HG03432 (cell line): ENCODE data around the gene CACNA1C.
"Not testable (repeated sequence)": the region's sequence is repeated elsewhere in the genome, so short reads cannot be mapped to it uniquely, and the experiment has no call there.

Source experiments
- ATAC-seq: cut with Tn5 transposase; IDR thresholded peaks from one replicate; pipeline ENCODE4 v1.9.1; 2021; ENCODE audit warnings: mild to moderate bottlenecking, moderate library complexity; ENCODE audit not compliant: unreplicated experiment

Gene CACNA1C

DNA sequence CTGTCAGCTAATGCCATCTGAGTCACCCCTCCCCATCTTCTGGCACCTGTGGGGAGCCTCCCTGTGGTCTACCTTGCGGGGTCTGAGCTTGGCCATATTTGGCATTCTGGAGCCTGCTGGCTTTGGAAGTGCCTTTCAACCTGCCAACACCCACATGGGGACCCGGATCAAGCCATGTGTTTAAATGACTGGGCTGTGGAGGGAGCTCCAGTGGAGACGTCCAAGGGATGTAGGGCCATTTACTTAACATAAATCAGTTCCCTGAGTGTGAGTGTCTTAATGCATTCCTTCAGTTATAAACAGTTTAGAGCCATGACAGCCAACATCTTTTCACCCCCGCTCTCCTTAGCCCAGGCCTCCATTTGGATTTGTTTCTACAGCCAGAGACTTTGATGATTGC lies 22.0 kb downstream of the CACNA1C start:
- no peak for ATAC-seq

GRCh38 chr12:2075508-2076195 lies 22.9 kb downstream of the CACNA1C start:
- no peak for ATAC-seq

GRCh38 chr12:2076196-2076570 lies 23.4 kb downstream of the CACNA1C start:
- no peak for ATAC-seq

DNA sequence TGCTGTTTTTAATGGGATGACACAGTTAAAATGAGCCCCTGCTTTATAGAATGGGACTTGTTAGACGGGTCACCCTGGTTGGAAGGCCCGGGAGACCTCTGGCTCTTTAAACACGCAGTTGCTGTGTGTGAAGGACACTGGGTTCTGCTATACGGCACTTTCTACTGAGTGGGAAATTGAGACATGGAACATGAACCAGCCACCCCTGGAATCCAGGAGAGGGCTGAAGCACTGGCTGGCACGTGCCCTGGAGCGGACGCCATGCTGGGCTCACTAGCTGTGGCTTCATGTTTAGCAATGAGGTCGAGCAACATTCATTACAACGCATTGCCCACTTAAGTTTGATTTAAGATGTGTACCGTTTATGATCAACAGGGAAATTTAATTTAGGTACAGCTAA lies 23.9 kb downstream of the CACNA1C start:
- ATAC-seq = no peak

- no peak for ATAC-seq
Observed at GRCh38 chr12:2080604-2081003, 27.8 kb downstream of the CACNA1C start.

DNA sequence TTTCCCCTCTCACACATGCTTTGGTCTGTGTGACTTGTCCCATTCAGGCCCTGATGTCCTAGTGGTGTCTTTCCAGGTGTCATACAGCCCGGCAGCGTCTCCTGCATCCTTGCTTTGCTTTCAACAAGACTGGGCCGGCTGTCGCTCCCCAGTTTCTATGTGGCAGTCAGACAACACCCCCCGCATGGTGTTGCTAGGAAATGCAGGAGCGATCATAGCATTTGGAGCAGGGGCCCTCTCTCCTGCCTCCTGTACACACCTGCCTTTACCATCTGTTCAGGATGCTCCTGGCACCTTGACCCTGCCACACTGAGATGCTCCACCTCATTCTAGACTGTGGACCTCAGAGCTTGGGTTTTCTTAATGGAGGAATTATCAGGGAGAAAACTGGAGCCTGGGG lies 29.5 kb downstream of the CACNA1C start:
- ATAC-seq = no peak

- no peak for ATAC-seq
Observed at GRCh38 chr12:2083008-2083407, 30.2 kb downstream of the CACNA1C start.

GRCh38 chr12:2083561-2083960 lies 30.8 kb downstream of the CACNA1C start:
- ATAC-seq = no peak

GRCh38 chr12:2084553-2085296 lies 31.9 kb downstream of the CACNA1C start:
- ATAC-seq = no peak

- no peak for ATAC-seq
Observed at GRCh38 chr12:2092354-2092753, 39.6 kb downstream of the CACNA1C start.

DNA sequence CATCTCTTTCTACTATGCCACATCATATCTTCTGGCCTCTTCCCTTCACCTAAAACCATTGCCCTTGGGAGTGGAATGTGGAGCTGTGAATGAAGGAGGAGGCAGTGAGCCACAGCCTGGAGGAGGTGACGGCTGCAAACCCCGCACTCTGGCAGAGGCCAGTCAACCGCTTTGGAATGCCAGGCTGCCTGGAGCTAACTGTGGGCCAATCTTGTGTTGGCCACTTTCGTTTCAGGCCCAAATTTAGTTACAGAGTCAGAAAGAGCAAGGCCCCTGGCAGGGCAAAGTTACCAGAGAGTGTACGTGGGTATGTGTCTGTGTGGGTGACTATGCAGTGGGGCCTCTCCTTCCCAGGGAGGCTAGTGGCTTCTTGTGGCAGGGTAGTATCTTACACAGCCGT lies 40.1 kb downstream of the CACNA1C start:
- ATAC-seq = no peak

GRCh38 chr12:2094597-2094996 lies 41.8 kb downstream of the CACNA1C start:
- ATAC-seq = no peak

GRCh38 chr12:2095878-2096277 lies 43.1 kb downstream of the CACNA1C start:
- ATAC-seq = no peak

DNA sequence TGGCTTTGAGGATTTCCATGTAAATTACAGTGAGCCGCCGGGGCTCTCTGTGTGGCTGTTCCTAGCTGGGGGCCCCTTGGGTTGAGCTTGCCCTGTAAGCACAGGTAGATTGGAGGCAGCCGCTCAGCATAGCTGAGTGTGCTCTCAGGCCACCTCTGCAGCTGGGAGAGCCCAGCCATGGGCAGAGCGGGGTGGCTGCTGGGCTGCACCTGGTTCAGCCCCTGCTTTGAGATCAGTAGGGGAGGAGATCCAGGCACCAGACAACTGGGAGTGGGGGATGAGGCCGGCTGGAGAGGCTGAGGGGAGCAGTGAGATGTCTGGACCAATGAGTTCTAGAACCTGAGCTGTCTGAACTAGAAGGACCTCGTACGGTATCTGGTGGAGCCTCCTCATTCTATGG lies 44.8 kb downstream of the CACNA1C start:
- ATAC-seq = no peak

GRCh38 chr12:2098852-2099251 lies 46.1 kb downstream of the CACNA1C start:
- no peak for ATAC-seq

- ATAC-seq = no peak
Observed at GRCh38 chr12:2099595-2099994, 46.8 kb downstream of the CACNA1C start.

GRCh38 chr12:2101359-2101758 lies 48.6 kb downstream of the CACNA1C start:
- no peak for ATAC-seq

DNA sequence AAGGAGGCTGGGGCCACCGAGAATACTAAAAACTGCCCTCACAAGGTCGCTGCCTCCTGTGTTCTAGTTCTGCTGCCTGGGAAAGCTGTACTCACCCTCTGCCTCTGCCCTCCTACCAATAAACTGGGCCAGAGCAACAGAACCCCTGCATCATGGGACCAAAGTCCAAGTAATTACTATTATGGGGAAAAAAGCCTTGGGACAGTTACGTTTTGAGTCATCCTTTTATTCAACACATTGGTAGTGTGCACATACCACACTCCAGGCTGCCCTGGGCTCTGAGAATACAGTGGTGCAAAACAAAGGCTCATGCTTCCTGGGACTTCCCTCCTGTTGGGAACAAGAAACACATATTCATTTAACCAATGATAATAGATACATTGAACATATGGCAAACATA lies 49.0 kb downstream of the CACNA1C start:
- ATAC-seq = no peak

GRCh38 chr12:2102736-2103135 lies 49.9 kb downstream of the CACNA1C start:
- not testable (repeated sequence) for ATAC-seq

- ATAC-seq = not testable (repeated sequence)
Observed at GRCh38 chr12:2105387-2105786, 52.6 kb downstream of the CACNA1C start.

DNA sequence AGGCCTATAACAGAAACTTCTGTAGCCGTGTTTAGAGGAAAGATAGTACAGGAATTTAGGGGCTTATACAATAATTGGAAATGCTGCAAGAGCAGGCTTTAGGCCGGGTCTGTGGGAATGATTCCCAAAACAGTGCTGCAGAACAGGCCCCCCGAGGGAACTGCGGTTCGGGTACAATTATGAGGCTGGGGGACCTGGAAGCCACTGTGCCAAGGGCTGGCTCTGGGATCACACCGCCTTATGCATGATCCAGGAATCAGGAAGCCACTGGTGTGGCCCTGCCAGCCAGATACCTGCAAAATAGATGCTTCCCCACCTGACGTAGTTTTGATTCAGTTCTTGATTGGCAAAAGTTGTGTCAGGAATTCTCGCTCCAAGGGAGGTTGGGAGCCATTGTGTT lies 55.4 kb downstream of the CACNA1C start:
- no peak for ATAC-seq

GRCh38 chr12:2108975-2109671 lies 56.3 kb downstream of the CACNA1C start:
- no peak for ATAC-seq
